ENCODE measurements around the gene TBX21.

The TBX21 gene

GRCh38 chr17:47692895-47693730 is 39.9 kb upstream of the TBX21 start:
- peaks cover 6% of the 10 kb centered on the region for H3K36me3 Mint-ChIP-seq (ENCODE audit: low read depth)
- H3K27ac Mint-ChIP-seq = peak overlapping the region; percentile 90 to 98 (median 93)
- no peaks in the 10 kb centered on the region for H3K27me3 Mint-ChIP-seq (ENCODE audit: low read depth)
- no peaks in the 10 kb centered on the region for H3K9me3 Mint-ChIP-seq
- no peak for TF ChIP-seq CTCF (IDR thresholded peaks at IDR 0.05; ENCODE audit: unreplicated experiment in 3 of 3)
- H3K4me3 Mint-ChIP-seq = peak overlapping the region; percentile 88 to 91 (median 90)
- peaks cover 36% of the 10 kb centered on the region for H3K4me1 Mint-ChIP-seq

GRCh38 chr17:47693731-47694580 is 39.1 kb upstream of the TBX21 start, which contains the start of gene TBKBP1:
Gene TBKBP1, plus strand, starts transcription at chr17:47694161. Its CDS starts 1,952 bp downstream, at chr17:47696113.
- H3K27ac Mint-ChIP-seq = peak within 1 kb of the TSS; percentile 92 to 98 (median 95)
- peak within 1 kb of the TSS; percentile 92 to 96 (median 92) for H3K4me3 Mint-ChIP-seq
- no peaks in the 10 kb centered on the region for H3K27me3 Mint-ChIP-seq (ENCODE audit: low read depth)

GRCh38 chr17:47694581-47695428 is 38.2 kb upstream of the TBX21 start:
- no peak for TF ChIP-seq CTCF (IDR thresholded peaks at IDR 0.05; ENCODE audit: unreplicated experiment in 3 of 3)
- peaks cover 38% of the 10 kb centered on the region for H3K4me1 Mint-ChIP-seq

More at GRCh38 chr17:47693731-47694580, 39.1 kb upstream of the TBX21 start, which contains the start of gene TBKBP1:
- Mint-ChIP-seq H3K4me1 (peaks cover 38% of the 10 kb centered on the region), H3K9me3 (no peaks in the 10 kb centered on the region), H3K36me3 (ENCODE audit: low read depth) (peaks cover 10% of the 10 kb centered on the region)
- no peak for TF ChIP-seq CTCF (IDR thresholded peaks at IDR 0.05; ENCODE audit: unreplicated experiment in 3 of 3)

GRCh38 chr17:47695429-47696376 is 37.3 kb upstream of the TBX21 start:
- Mint-ChIP-seq H3K36me3 (ENCODE audit: low read depth) (peaks cover 14% of the 10 kb centered on the region), H3K4me3 (peak overlapping the region; percentile 92 to 96 (median 92)), H3K27ac (peak overlapping the region; percentile 92 to 98 (median 95)), H3K4me1 (peaks cover 38% of the 10 kb centered on the region), H3K9me3 (no peaks in the 10 kb centered on the region), H3K27me3 (ENCODE audit: low read depth) (no peaks in the 10 kb centered on the region)
- TF ChIP-seq CTCF (IDR thresholded peaks at IDR 0.05; ENCODE audit: unreplicated experiment in 3 of 3) = no peak

More at GRCh38 chr17:47694581-47695428, 38.2 kb upstream of the TBX21 start:
- Mint-ChIP-seq H3K36me3 (ENCODE audit: low read depth) (peaks cover 14% of the 10 kb centered on the region), H3K27ac (peak overlapping the region; percentile 92 to 98 (median 95)), H3K9me3 (no peaks in the 10 kb centered on the region), H3K4me3 (peak overlapping the region; percentile 92 to 96 (median 92)), H3K27me3 (ENCODE audit: low read depth) (no peaks in the 10 kb centered on the region)
